Duodenal mucosa (tissue), 2 donors: ENCODE measurements around the gene STAT6.

Experiments used
- H3K27ac ChIP-seq: one replicate; pipeline ENCODE4 v1.7.0; 2013; ENCODE audit warnings: low read depth, low read length
- H3K27me3 ChIP-seq, 2 donors: one replicate each; pipeline ENCODE4 v1.7.0; 2013; ENCODE audit warnings: low read length in 2 of 2, control low read depth in 1 of 2; ENCODE audit not compliant: insufficient read depth in 2 of 2, control insufficient read depth in 1 of 2
- H3K36me3 ChIP-seq, 2 donors: one replicate each; pipeline ENCODE4 v1.7.0; 2013; ENCODE audit warnings: low read length in 2 of 2, control low read depth in 1 of 2; ENCODE audit not compliant: insufficient read depth in 2 of 2, control insufficient read depth in 1 of 2
- H3K4me1 ChIP-seq, 2 donors: one replicate each; pipeline ENCODE4 v1.7.0; 2013; ENCODE audit warnings: low read length in 2 of 2, control low read depth in 1 of 2; ENCODE audit not compliant: insufficient read depth in 2 of 2, control insufficient read depth in 1 of 2
- H3K4me3 ChIP-seq, 2 donors: one replicate each; pipeline ENCODE4 v1.7.0; 2013; ENCODE audit warnings: low read length in 2 of 2, low read depth in 1 of 2
- H3K9ac ChIP-seq, 2 donors: one replicate each; pipeline ENCODE4 v1.7.0; 2013; ENCODE audit warnings: low read length in 2 of 2, low read depth in 1 of 2
- H3K9me3 ChIP-seq, 2 donors: one replicate each; pipeline ENCODE4 v1.7.0; 2013; ENCODE audit warnings: low read length in 2 of 2, control low read depth in 1 of 2; ENCODE audit not compliant: control insufficient read depth in 1 of 2

The STAT6 gene

GRCh38 chr12:57112492-57113294, 1.5 kb upstream of the STAT6 start:
- no peaks in the 10 kb centered on the region for H3K27me3 ChIP-seq
- H3K9ac ChIP-seq = peak overlapping the region in 1 of 2 donors; percentile 98
- peak overlapping the region; percentile 99 for H3K27ac ChIP-seq
- H3K36me3 ChIP-seq = peaks cover 7% of the 10 kb centered on the region in 2 donors
- H3K9me3 ChIP-seq = no peaks in the 10 kb centered on the region
- H3K4me3 ChIP-seq = peak overlapping the region; percentile 73 to 98
- H3K4me1 ChIP-seq = peaks cover 20 to 26% of the 10 kb centered on the region in 2 donors

- Histone ChIP-seq H3K27me3 (no peaks in the 10 kb centered on the region), H3K36me3 (peaks cover 18 to 29% of the 10 kb centered on the region in 2 donors), H3K9ac (peak overlapping the region; percentile 88 to 98), H3K27ac (peak overlapping the region; percentile 99), H3K4me3 (peak overlapping the region; percentile 73 to 98), H3K9me3 (no peaks in the 10 kb centered on the region), H3K4me1 (peaks cover 33 to 44% of the 10 kb centered on the region in 2 donors)
Observed at GRCh38 chr12:57110104-57111030, 795 bp downstream of the STAT6 start.

GRCh38 chr12:57109207-57110103, 1.7 kb downstream of the STAT6 start:
- H3K4me3 ChIP-seq = peak overlapping the region; percentile 73 to 98
- peaks cover 33 to 50% of the 10 kb centered on the region in 2 donors for H3K4me1 ChIP-seq
- H3K36me3 ChIP-seq = peaks cover 26 to 38% of the 10 kb centered on the region in 2 donors
- H3K27ac ChIP-seq = no peak overlapping the region
- peak overlapping the region; percentile 88 to 98 for H3K9ac ChIP-seq
- no peaks in the 10 kb centered on the region for H3K27me3 ChIP-seq
- H3K9me3 ChIP-seq = no peaks in the 10 kb centered on the region

GRCh38 chr12:57107456-57108155, 3.6 kb downstream of the STAT6 start:
- H3K27ac ChIP-seq = no peak overlapping the region
- peaks cover 33 to 45% of the 10 kb centered on the region in 2 donors for H3K36me3 ChIP-seq
- peaks cover 35 to 51% of the 10 kb centered on the region in 2 donors for H3K4me1 ChIP-seq
- H3K27me3 ChIP-seq = no peaks in the 10 kb centered on the region
- no peak overlapping the region for H3K4me3 ChIP-seq
- H3K9ac ChIP-seq = peak overlapping the region in 1 of 2 donors; percentile 13
- H3K9me3 ChIP-seq = no peaks in the 10 kb centered on the region

- Histone ChIP-seq H3K4me1 (peaks cover 42 to 56% of the 10 kb centered on the region in 2 donors), H3K4me3 (no peak overlapping the region), H3K27ac (no peak overlapping the region), H3K27me3 (no peaks in the 10 kb centered on the region), H3K36me3 (peaks cover 33 to 45% of the 10 kb centered on the region in 2 donors), H3K9me3 (no peaks in the 10 kb centered on the region), H3K9ac (no peak overlapping the region)
Observed at GRCh38 chr12:57106021-57106708, 5.0 kb downstream of the STAT6 start.

- peaks cover 42 to 55% of the 10 kb centered on the region in 2 donors for H3K4me1 ChIP-seq
Observed at GRCh38 chr12:57105011-57105753, 6.0 kb downstream of the STAT6 start.

GRCh38 chr12:57104292-57104910, 6.8 kb downstream of the STAT6 start:
- no peak overlapping the region for H3K27ac ChIP-seq
- H3K4me1 ChIP-seq = peaks cover 34 to 48% of the 10 kb centered on the region in 2 donors
- H3K27me3 ChIP-seq = no peaks in the 10 kb centered on the region
- H3K9ac ChIP-seq = no peak overlapping the region
- no peak overlapping the region for H3K4me3 ChIP-seq
- no peaks in the 10 kb centered on the region for H3K9me3 ChIP-seq
- peaks cover 41 to 53% of the 10 kb centered on the region in 2 donors for H3K36me3 ChIP-seq

More at GRCh38 chr12:57105011-57105753, 6.0 kb downstream of the STAT6 start:
- Histone ChIP-seq H3K36me3 (peaks cover 33 to 45% of the 10 kb centered on the region in 2 donors), H3K4me3 (no peak overlapping the region), H3K9ac (no peak overlapping the region), H3K27me3 (no peaks in the 10 kb centered on the region), H3K27ac (no peak overlapping the region), H3K9me3 (no peaks in the 10 kb centered on the region)

GRCh38 chr12:57103856-57104255, 7.3 kb downstream of the STAT6 start:
- H3K9ac ChIP-seq = no peak overlapping the region
- H3K36me3 ChIP-seq = peaks cover 44 to 58% of the 10 kb centered on the region in 2 donors
- no peaks in the 10 kb centered on the region for H3K27me3 ChIP-seq
- H3K27ac ChIP-seq = no peak overlapping the region
- peaks cover 30 to 45% of the 10 kb centered on the region in 2 donors for H3K4me1 ChIP-seq
- H3K4me3 ChIP-seq = no peak overlapping the region
- H3K9me3 ChIP-seq = no peaks in the 10 kb centered on the region
